K562 (cell line): ENCODE results near the gene MIEF1. TPM values are rescaled to one million over a fixed set of nuclear protein-coding genes. Genes with fewer than 3 reads are reported as not detected.

ENCODE experiments used
- ARID4B ChIP-seq: sonication (generic); formaldehyde crosslinking; IDR thresholded peaks from 2 replicates; pipeline ENCODE4 v1.8.0; 2022; ENCODE audit warnings: mild to moderate bottlenecking, missing genetic modification reagents
- EWSR1 ChIP-seq: fragments of 450-650 bp; IDR thresholded peaks from 2 replicates; pipeline ENCODE4 v1.6.1; 2018; ENCODE audit warnings: borderline replicate concordance, mild to moderate bottlenecking, low read depth, moderate library complexity; ENCODE audit not compliant: partially characterized antibody
- FOXK2 ChIP-seq, 2 experiments: fragments of 450-650 bp; IDR thresholded peaks in 1 of 2; conservative IDR thresholded peaks in 1 of 2; 2 replicates each; pipeline ENCODE4 v1.6.1; 2016; ENCODE audit warnings: low read depth in 2 of 2, mild to moderate bottlenecking in 1 of 2
- ILK ChIP-seq: fragments of 450-650 bp; IDR thresholded peaks from 2 replicates; pipeline ENCODE4 v1.6.1; 2016; ENCODE audit warnings: missing genetic modification characterization, low read depth, mild to moderate bottlenecking, missing compliant biosample characterization, moderate library complexity, borderline replicate concordance
- KLF10 ChIP-seq: fragments of 250-450 bp; sonication (Bioruptor Pico); IDR thresholded peaks from 2 replicates; pipeline ENCODE4 v1.6.1; 2021; ENCODE audit warnings: matching md5 sums
- MBD1 ChIP-seq: fragments of 250-450 bp; sonication (Bioruptor Pico); IDR thresholded peaks from 2 replicates; pipeline ENCODE4 v1.8.0; 2022; ENCODE audit warnings: inconsistent platforms
- MCM5 ChIP-seq: fragments of 450-650 bp; IDR thresholded peaks from 2 replicates; pipeline ENCODE4 v1.6.1; 2016; ENCODE audit warnings: low read depth
- NBN ChIP-seq: fragments of 450-650 bp; IDR thresholded peaks from 2 replicates; pipeline ENCODE4 v1.6.1; 2016; ENCODE audit warnings: low read depth, mild to moderate bottlenecking
- RAD21 ChIP-seq, 2 experiments: fragments of 250-450 bp in 1 of 2; fragments of 450-650 bp in 1 of 2; sonication (Bioruptor Pico) in 1 of 2; formaldehyde crosslinking in 1 of 2; IDR thresholded peaks in 1 of 2; conservative IDR thresholded peaks in 1 of 2; 2 replicates each; pipeline versions ENCODE4 v1.4.0 to v1.8.0; 2020 to 2022; ENCODE audit warnings: mild to moderate bottlenecking in 2 of 2, moderate library complexity in 1 of 2
- RBFOX2 ChIP-seq: fragments of 200-400 bp; formaldehyde crosslinking; IDR thresholded peaks from 2 replicates; pipeline ENCODE4 v1.6.1; 2017; ENCODE audit warnings: low read depth, mild to moderate bottlenecking, low read length, moderate library complexity
- RNF2 ChIP-seq: sonication (generic); IDR thresholded peaks from 2 replicates; pipeline ENCODE4 v1.6.1; 2016
- SOX6 ChIP-seq: fragments of 450-650 bp; IDR thresholded peaks from 2 replicates; pipeline ENCODE4 v1.6.1; 2014; ENCODE audit warnings: mild to moderate bottlenecking
- TEAD1 ChIP-seq, 2 experiments: fragments of 450-650 bp in 1 of 2; sonication (generic) in 1 of 2; formaldehyde crosslinking; IDR thresholded peaks; 2 replicates each; pipeline versions ENCODE4 v1.4.0 to v1.8.0; 2020 to 2022; ENCODE audit warnings: mild to moderate bottlenecking in 2 of 2, missing genetic modification reagents in 1 of 2
- THAP7 ChIP-seq: fragments of 250-450 bp; sonication (Bioruptor Pico); IDR thresholded peaks from 2 replicates; pipeline ENCODE4 v1.5.0; 2021
- XRCC3 ChIP-seq: fragments of 450-650 bp; IDR thresholded peaks from 2 replicates; pipeline ENCODE4 v1.6.1; 2017; ENCODE audit warnings: mild to moderate bottlenecking, moderate library complexity
- ZNF134 ChIP-seq: fragments of 250-450 bp; sonication (Bioruptor Pico); conservative IDR thresholded peaks from 2 replicates; pipeline ENCODE4 v1.4.0; 2020
- ZNF253 ChIP-seq: fragments of 250-450 bp; sonication (Bioruptor Pico); conservative IDR thresholded peaks from 2 replicates; pipeline ENCODE4 v1.6.1; 2021; ENCODE audit warnings: mild to moderate bottlenecking
- ZNF740 ChIP-seq, 3 experiments: fragments of 200-800 bp in 1 of 3; sonication (Bioruptor generic) in 1 of 3; sonication (generic) in 1 of 3; formaldehyde crosslinking in 1 of 3; IDR thresholded peaks; 2 replicates each; pipeline versions ENCODE4 v1.6.1 to v1.8.0; 2016 to 2022; ENCODE audit warnings: mild to moderate bottlenecking in 2 of 3, missing compliant biosample characterization in 2 of 3, missing genetic modification characterization in 2 of 3, missing genetic modification reagents in 1 of 3
- polyA plus RNA-seq, 8 experiments: library from polyadenylated mRNA; depleted of rRNA in 4 of 8; stranded (reverse) in 5 of 8; unstranded in 3 of 8; fragments of >200 nt; fragmentation: Nextera tagmentation in 2 of 8; fragmentation: Illumina TruSeq in 1 of 8; extraction: Ambion mirVana in 2 of 8; extraction: Trizol in 1 of 8; gene quantifications; 2 replicates each; pipeline versions ENCODE4 v1.2.1 to v1.2.3, GENCODE V29; 2011 to 2014; ENCODE audit warnings: inconsistent platforms in 1 of 8, missing spikeins in 1 of 8
- total RNA-seq, 7 experiments: library from RNA; depleted of rRNA in 6 of 7; stranded (reverse); fragments of >200 nt in 6 of 7; fragmentation: Illumina TruSeq in 2 of 7; extraction: Trizol in 2 of 7; gene quantifications; 2 replicates each; pipeline versions ENCODE4 v1.2.1 to v1.2.3, GENCODE V29; 2011 to 2021; ENCODE audit warnings: low replicate concordance in 1 of 7

MIEF1 gene
- total and polyA plus RNA-seq, 9 of the 15 experiments (the other 6 are each of a cell fraction or from before 2014, with no cell fraction given): 10.9 to 51.8 (median 25.5) TPM

GRCh38 chr22:39556970-39557841 lies 55.1 kb downstream of the MIEF1 start (continued):
- TF ChIP-seq MBD1 (CRISPR knock-in tag) (no peak), EWSR1 (no peak), ILK (no peak), SOX6 (no peak), NBN (no peak), RAD21 (CRISPR knock-in tag; conservative IDR thresholded peaks at IDR 0.05 in 1 of 2, IDR thresholded peaks at IDR 0.05 in 1 of 2) (peak; percentile 55 to 67), TEAD1 (CRISPR knock-in tag; IDR thresholded peaks at IDR 0.05) (no peak), RBFOX2 (peak; percentile 59), RNF2 (no peak), THAP7 (CRISPR knock-in tag) (no peak), KLF10 (CRISPR knock-in tag) (no peak), ZNF253 (CRISPR knock-in tag) (no peak), ARID4B (no peak), ZNF134 (CRISPR knock-in tag) (no peak), ZNF740 (CRISPR knock-in tag; IDR thresholded peaks at IDR 0.05) (no peak), ZNF740 (tag; IDR thresholded peaks at IDR 0.05) (no peak), XRCC3 (no peak), MCM5 (no peak), FOXK2 (conservative IDR thresholded peaks at IDR 0.05 in 1 of 2, IDR thresholded peaks at IDR 0.05 in 1 of 2; ENCODE audit: low read depth in 2 of 2) (no peak)
